ENCODE results near the gene RPL36AL.

RPL36AL gene

DNA sequence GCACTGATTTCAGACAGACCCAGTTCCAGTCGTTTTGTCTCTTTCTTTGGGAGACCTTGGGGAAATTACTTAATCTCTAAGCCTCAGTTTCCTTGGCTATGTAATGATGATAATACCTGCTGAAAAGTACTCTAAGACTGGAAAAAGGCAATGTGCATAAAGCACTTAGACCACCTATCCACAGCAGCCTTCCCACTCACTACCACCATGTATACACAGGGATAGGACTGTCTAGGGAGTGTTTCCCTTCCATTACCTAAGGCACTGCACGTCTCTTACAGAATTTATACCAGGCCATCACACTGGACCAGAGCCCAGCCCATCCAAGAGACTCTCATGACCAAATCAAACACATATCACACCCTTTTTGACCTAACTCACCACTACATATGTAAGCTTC is 40.6 kb downstream of the RPL36AL start:
- DNase-seq (ENCODE audit: low read depth) = no peak
- TF ChIP-seq, protein P1, sequence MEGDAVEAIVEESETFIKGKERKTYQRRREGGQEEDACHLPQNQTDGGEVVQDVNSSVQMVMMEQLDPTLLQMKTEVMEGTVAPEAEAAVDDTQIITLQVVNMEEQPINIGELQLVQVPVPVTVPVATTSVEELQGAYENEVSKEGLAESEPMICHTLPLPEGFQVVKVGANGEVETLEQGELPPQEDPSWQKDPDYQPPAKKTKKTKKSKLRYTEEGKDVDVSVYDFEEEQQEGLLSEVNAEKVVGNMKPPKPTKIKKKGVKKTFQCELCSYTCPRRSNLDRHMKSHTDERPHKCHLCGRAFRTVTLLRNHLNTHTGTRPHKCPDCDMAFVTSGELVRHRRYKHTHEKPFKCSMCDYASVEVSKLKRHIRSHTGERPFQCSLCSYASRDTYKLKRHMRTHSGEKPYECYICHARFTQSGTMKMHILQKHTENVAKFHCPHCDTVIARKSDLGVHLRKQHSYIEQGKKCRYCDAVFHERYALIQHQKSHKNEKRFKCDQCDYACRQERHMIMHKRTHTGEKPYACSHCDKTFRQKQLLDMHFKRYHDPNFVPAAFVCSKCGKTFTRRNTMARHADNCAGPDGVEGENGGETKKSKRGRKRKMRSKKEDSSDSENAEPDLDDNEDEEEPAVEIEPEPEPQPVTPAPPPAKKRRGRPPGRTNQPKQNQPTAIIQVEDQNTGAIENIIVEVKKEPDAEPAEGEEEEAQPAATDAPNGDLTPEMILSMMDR (IDR thresholded peaks at IDR 0.05; ENCODE audit: control insufficient read depth, insufficient read depth, low read depth, low read length, missing control alignments) = no peak
- no peak overlapping the region for H3K4me3 ChIP-seq (ENCODE audit: control insufficient read depth, low read depth, low read length)

DNA sequence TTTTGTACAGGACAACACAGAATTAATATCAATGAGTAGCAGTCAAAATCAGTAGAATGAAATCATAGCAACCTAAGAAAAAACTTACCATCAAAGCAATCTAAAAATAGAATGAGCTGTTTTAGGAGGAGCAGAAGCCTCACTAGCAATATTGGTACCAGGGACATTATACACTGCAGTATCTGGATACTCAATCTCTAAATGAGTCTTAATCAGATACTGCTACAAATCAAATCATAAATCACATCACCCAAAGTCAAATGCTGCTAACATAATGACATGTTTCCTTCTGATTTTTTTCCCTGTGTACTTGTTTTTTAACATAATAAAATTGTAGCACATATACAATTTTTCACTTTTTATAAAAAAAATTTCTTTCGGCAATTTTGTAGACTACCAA is 42.3 kb downstream of the RPL36AL start:
- H3K4me3 ChIP-seq (ENCODE audit: control insufficient read depth, low read depth, low read length) = no peak overlapping the region
- TF ChIP-seq, protein P1 (IDR thresholded peaks at IDR 0.05; ENCODE audit: control insufficient read depth, insufficient read depth, low read depth, low read length, missing control alignments) = no peak
- DNase-seq (ENCODE audit: low read depth) = no peak

DNA sequence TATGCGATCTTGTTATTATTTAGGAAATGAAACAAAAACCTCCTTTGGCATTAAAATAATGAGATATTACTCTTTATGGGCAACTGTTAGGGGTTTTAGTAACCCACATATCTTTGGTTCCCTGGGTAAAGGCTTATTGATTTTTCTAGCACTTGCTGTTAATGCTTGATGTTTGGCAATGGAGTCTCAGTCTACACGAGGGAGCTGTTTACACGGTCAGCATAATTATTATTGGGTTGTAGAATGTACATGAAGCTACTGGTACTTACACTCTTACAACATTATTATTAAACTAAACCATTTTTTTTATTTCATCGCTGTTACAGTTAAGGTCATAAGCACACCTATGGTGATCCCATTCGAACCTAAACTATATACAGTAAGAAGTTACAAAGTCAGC is 46.4 kb downstream of the RPL36AL start:
- no peak for DNase-seq (ENCODE audit: low read depth)
- no peak overlapping the region for H3K4me3 ChIP-seq (ENCODE audit: control insufficient read depth, low read depth, low read length)
- TF ChIP-seq, protein P1 (IDR thresholded peaks at IDR 0.05; ENCODE audit: control insufficient read depth, insufficient read depth, low read depth, low read length, missing control alignments) = no peak

DNA sequence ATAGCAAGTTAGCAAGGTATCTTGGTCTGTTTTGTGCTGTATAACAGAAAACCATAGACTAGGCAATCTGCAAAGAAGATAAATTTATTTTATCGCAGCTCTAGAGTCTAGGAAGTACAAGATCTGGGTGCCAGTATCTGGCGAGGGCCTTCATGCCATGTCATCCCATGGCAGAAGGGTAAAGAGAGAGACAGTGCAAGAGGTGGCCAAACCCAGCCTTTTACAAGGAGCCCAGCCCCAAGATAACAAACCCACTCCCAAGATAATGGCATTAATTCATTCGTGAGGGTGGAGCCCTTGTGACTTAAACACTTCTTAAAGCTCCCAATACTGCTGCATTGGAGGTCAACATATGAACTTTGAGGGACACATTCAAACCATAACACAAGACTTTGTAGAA is 51.1 kb downstream of the RPL36AL start:
- TF ChIP-seq, protein P1 (IDR thresholded peaks at IDR 0.05; ENCODE audit: control insufficient read depth, insufficient read depth, low read depth, low read length, missing control alignments) = no peak
- no peak for DNase-seq (ENCODE audit: low read depth)

More for the DNA sequence above, 51.1 kb downstream of the RPL36AL start:
- H3K4me3 ChIP-seq (ENCODE audit: control insufficient read depth, low read depth, low read length) = no peak overlapping the region

Data from AG09309 (cell line).